Measurements from ENCODE around the gene TLE4.

- TF ChIP-seq EZH2 (IDR thresholded peaks at IDR 0.05; ENCODE audit: low read length) (no peak), CTCF (optimal IDR thresholded peaks at IDR 0.05 in 1 of 3, IDR thresholded peaks at IDR 0.05 in 1 of 3, conservative IDR thresholded peaks at IDR 0.05 in 1 of 3; ENCODE audit: extremely low read depth in 1 of 3, insufficient read depth in 2 of 3, low read length in 3 of 3) (no peak)
Measured at GRCh38 chr9:79663878-79664277, 92.1 kb downstream of the TLE4 start.

Measured in keratinocyte (primary cell).